Measurements from ENCODE around the gene DMRT3.

- TF ChIP-seq, protein P1, sequence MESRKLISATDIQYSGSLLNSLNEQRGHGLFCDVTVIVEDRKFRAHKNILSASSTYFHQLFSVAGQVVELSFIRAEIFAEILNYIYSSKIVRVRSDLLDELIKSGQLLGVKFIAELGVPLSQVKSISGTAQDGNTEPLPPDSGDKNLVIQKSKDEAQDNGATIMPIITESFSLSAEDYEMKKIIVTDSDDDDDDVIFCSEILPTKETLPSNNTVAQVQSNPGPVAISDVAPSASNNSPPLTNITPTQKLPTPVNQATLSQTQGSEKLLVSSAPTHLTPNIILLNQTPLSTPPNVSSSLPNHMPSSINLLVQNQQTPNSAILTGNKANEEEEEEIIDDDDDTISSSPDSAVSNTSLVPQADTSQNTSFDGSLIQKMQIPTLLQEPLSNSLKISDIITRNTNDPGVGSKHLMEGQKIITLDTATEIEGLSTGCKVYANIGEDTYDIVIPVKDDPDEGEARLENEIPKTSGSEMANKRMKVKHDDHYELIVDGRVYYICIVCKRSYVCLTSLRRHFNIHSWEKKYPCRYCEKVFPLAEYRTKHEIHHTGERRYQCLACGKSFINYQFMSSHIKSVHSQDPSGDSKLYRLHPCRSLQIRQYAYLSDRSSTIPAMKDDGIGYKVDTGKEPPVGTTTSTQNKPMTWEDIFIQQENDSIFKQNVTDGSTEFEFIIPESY (IDR thresholded peaks at IDR 0.05), result no peak
- no peak for TF ChIP-seq CTCF (IDR thresholded peaks at IDR 0.05; ENCODE audit: low read depth, low read length, missing input control)
- no peak for TF ChIP-seq SP1 (IDR thresholded peaks at IDR 0.05)
- TF ChIP-seq HNF4G (IDR thresholded peaks at IDR 0.05), result no peak
- TF ChIP-seq, protein P2, sequence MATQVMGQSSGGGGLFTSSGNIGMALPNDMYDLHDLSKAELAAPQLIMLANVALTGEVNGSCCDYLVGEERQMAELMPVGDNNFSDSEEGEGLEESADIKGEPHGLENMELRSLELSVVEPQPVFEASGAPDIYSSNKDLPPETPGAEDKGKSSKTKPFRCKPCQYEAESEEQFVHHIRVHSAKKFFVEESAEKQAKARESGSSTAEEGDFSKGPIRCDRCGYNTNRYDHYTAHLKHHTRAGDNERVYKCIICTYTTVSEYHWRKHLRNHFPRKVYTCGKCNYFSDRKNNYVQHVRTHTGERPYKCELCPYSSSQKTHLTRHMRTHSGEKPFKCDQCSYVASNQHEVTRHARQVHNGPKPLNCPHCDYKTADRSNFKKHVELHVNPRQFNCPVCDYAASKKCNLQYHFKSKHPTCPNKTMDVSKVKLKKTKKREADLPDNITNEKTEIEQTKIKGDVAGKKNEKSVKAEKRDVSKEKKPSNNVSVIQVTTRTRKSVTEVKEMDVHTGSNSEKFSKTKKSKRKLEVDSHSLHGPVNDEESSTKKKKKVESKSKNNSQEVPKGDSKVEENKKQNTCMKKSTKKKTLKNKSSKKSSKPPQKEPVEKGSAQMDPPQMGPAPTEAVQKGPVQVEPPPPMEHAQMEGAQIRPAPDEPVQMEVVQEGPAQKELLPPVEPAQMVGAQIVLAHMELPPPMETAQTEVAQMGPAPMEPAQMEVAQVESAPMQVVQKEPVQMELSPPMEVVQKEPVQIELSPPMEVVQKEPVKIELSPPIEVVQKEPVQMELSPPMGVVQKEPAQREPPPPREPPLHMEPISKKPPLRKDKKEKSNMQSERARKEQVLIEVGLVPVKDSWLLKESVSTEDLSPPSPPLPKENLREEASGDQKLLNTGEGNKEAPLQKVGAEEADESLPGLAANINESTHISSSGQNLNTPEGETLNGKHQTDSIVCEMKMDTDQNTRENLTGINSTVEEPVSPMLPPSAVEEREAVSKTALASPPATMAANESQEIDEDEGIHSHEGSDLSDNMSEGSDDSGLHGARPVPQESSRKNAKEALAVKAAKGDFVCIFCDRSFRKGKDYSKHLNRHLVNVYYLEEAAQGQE (IDR thresholded peaks at IDR 0.05), result no peak
- TF ChIP-seq FOXA2 (IDR thresholded peaks at IDR 0.05), result no peak
Measured at GRCh38 chr9:1001838-1002237, 25.4 kb downstream of the DMRT3 start.
